Osteocyte (in vitro differentiated cells): ENCODE measurements around the gene DDX1. TPM values are rescaled to one million over a fixed set of nuclear protein-coding genes. Genes with fewer than 3 reads are reported as not detected.

Experiments used
- DNase-seq: peaks from one replicate; pipeline ENCODE4 v3.0.0; 2021; ENCODE audit warnings: mixed read lengths; ENCODE audit not compliant: unreplicated experiment; ENCODE audit errors: extremely low spot score
- H3K27ac Mint-ChIP-seq: one replicate; pipeline ENCODE4 v1.8.0; 2021; ENCODE audit warnings: mild to moderate bottlenecking, mixed read lengths; ENCODE audit not compliant: unreplicated experiment
- H3K27me3 Mint-ChIP-seq: one replicate; pipeline ENCODE4 v1.8.0; 2021; ENCODE audit warnings: mixed read lengths; ENCODE audit not compliant: unreplicated experiment
- H3K36me3 Mint-ChIP-seq: one replicate; pipeline ENCODE4 v1.8.0; 2021; ENCODE audit warnings: mixed read lengths; ENCODE audit not compliant: unreplicated experiment
- H3K4me1 Mint-ChIP-seq: one replicate; pipeline ENCODE4 v1.8.0; 2021; ENCODE audit warnings: mixed read lengths; ENCODE audit not compliant: unreplicated experiment
- H3K4me3 Mint-ChIP-seq: one replicate; pipeline ENCODE4 v1.8.0; 2021; ENCODE audit warnings: mild to moderate bottlenecking, moderate library complexity, mixed read lengths; ENCODE audit not compliant: unreplicated experiment
- H3K9me3 Mint-ChIP-seq: one replicate; pipeline ENCODE4 v1.8.0; 2021; ENCODE audit warnings: mixed read lengths; ENCODE audit not compliant: unreplicated experiment
- CTCF ChIP-seq: fragments of 200-600 bp; sonication (generic); IDR thresholded peaks from 2 replicates; pipeline ENCODE4 v1.5.0; 2021; ENCODE audit warnings: antibody characterized with exemption, mild to moderate bottlenecking, moderate library complexity
- total RNA-seq: library from RNA; stranded (reverse); gene quantifications from 2 replicates; pipeline ENCODE4 v1.2.1, GENCODE V29; 2021

The DDX1 gene
- total RNA-seq, 1 donor from 2014 or later = 90.7 TPM

GRCh38 chr2:15591373-15591691, 336 bp upstream of the DDX1 start:
- TF ChIP-seq CTCF = no peak
- peaks cover 21% of the 10 kb centered on the region for H3K4me1 Mint-ChIP-seq
- H3K9me3 Mint-ChIP-seq = no peaks in the 10 kb centered on the region
- DNase-seq = no peak
- no peaks in the 10 kb centered on the region for H3K27me3 Mint-ChIP-seq
- H3K27ac Mint-ChIP-seq = peak overlapping the region; percentile 97
- H3K4me3 Mint-ChIP-seq = peak overlapping the region; percentile 94
- peaks cover 13% of the 10 kb centered on the region for H3K36me3 Mint-ChIP-seq

GRCh38 chr2:15593327-15593705, 1.6 kb downstream of the DDX1 start:
- Mint-ChIP-seq H3K4me3 (peak overlapping the region; percentile 94), H3K27ac (peak overlapping the region; percentile 97), H3K27me3 (no peaks in the 10 kb centered on the region), H3K36me3 (peaks cover 26% of the 10 kb centered on the region), H3K9me3 (no peaks in the 10 kb centered on the region), H3K4me1 (peaks cover 21% of the 10 kb centered on the region)
- no peak for TF ChIP-seq CTCF
- no peak for DNase-seq

- Mint-ChIP-seq H3K27me3 (no peaks in the 10 kb centered on the region), H3K4me1 (peaks cover 21% of the 10 kb centered on the region), H3K9me3 (no peaks in the 10 kb centered on the region), H3K27ac (no peak overlapping the region), H3K36me3 (peaks cover 34% of the 10 kb centered on the region), H3K4me3 (no peak overlapping the region)
- no peak for TF ChIP-seq CTCF
- DNase-seq = no peak
Observed at GRCh38 chr2:15594291-15595256, 2.9 kb downstream of the DDX1 start.

- no peaks in the 10 kb centered on the region for H3K27me3 Mint-ChIP-seq
- TF ChIP-seq CTCF = no peak
- no peak overlapping the region for H3K27ac Mint-ChIP-seq
- peaks cover 40% of the 10 kb centered on the region for H3K36me3 Mint-ChIP-seq
- no peak for DNase-seq
- no peaks in the 10 kb centered on the region for H3K9me3 Mint-ChIP-seq
- H3K4me3 Mint-ChIP-seq = no peak overlapping the region
- H3K4me1 Mint-ChIP-seq = peaks cover 21% of the 10 kb centered on the region
Observed at GRCh38 chr2:15595342-15595905, 3.8 kb downstream of the DDX1 start.

- H3K9me3 Mint-ChIP-seq = no peaks in the 10 kb centered on the region
- H3K27me3 Mint-ChIP-seq = no peaks in the 10 kb centered on the region
- no peak overlapping the region for H3K4me3 Mint-ChIP-seq
- H3K4me1 Mint-ChIP-seq = peaks cover 21% of the 10 kb centered on the region
- DNase-seq = no peak
- no peak overlapping the region for H3K27ac Mint-ChIP-seq
- TF ChIP-seq CTCF = no peak
- H3K36me3 Mint-ChIP-seq = peaks cover 44% of the 10 kb centered on the region
Observed at GRCh38 chr2:15595936-15596335, 4.3 kb downstream of the DDX1 start.
